CD1c-positive myeloid dendritic cell (primary cell): Measurements from ENCODE around the gene BRS3.

ENCODE experiments used
- DNase-seq: peaks from one replicate; pipeline ENCODE4 v3.0.0-alpha.2; 2016; ENCODE audit errors: extremely low spot score

BRS3 gene

GRCh38 chrX:136495043-136495442 is 7.3 kb downstream of the BRS3 start:
- peak; percentile 46 for DNase-seq

- no peak for DNase-seq
These were observed 8.5 kb downstream of the BRS3 start for GRCh38 chrX:136496186-136496763.

GRCh38 chrX:136496764-136497555 is 9.2 kb downstream of the BRS3 start:
- DNase-seq, result peak; percentile 89

GRCh38 chrX:136497556-136498052 is 9.9 kb downstream of the BRS3 start, which contains the start of gene HTATSF1:
Gene HTATSF1 (plus strand): TSS chrX:136497592. CDS start chrX:136497685, 93 bp downstream.
- DNase-seq, result no peak

GRCh38 chrX:136519069-136519468 is 31.3 kb downstream of the BRS3 start:
- DNase-seq, result no peak

- DNase-seq, result no peak
These were observed 36.0 kb downstream of the BRS3 start for GRCh38 chrX:136523770-136524169.

GRCh38 chrX:136525738-136526606 is 38.2 kb downstream of the BRS3 start:
- no peak for DNase-seq

GRCh38 chrX:136528645-136529315 is 41.0 kb downstream of the BRS3 start:
- DNase-seq, result no peak

- no peak for DNase-seq
These were observed 42.0 kb downstream of the BRS3 start for GRCh38 chrX:136529795-136530194.

- DNase-seq, result no peak
These were observed 44.2 kb downstream of the BRS3 start, which contains the start of gene VGLL1 for GRCh38 chrX:136531951-136532350. Gene VGLL1 (plus strand): TSS chrX:136532215. CDS start chrX:136536021, 3,806 bp downstream.

- no peak for DNase-seq
These were observed 46.4 kb downstream of the BRS3 start for GRCh38 chrX:136534131-136534530.

GRCh38 chrX:136538811-136539210 is 51.1 kb downstream of the BRS3 start:
- DNase-seq, result no peak

- no peak for DNase-seq
These were observed 52.5 kb downstream of the BRS3 start for GRCh38 chrX:136540226-136540625.

GRCh38 chrX:136541294-136541693 is 53.5 kb downstream of the BRS3 start:
- DNase-seq, result no peak

- DNase-seq, result no peak
These were observed 54.5 kb downstream of the BRS3 start for GRCh38 chrX:136542281-136542680.
